Panc1 (cell line): ENCODE results near the gene ASB4. TPM values are rescaled to one million over a fixed set of nuclear protein-coding genes. Genes with fewer than 3 reads are reported as not detected.

Experiments
- ATAC-seq: fragments of 200-7000 bp; cut with Tn5 transposase; 2 replicates; pipeline ENCODE4 v1.9.1; 2020; ENCODE audit warnings: mild to moderate bottlenecking, moderate library complexity
- BruUV-seq: library from RNA; stranded (reverse); fragments of 400-500 nt; replicated peaks from 2 replicates; lab custom pipeline; 2021; lab: Mats Ljungman, UMichigan
- CTCF ChIA-PET: fragments of 300-600 bp; sonication (Branson Sonifier 250); formaldehyde crosslinking; loops from one replicate; lab custom pipeline; 2022; ENCODE audit warnings: antibody characterized with exemption; lab: Charles Lee
- POLR2A ChIA-PET: fragments of 300-600 bp; sonication (Branson Sonifier 250); formaldehyde crosslinking; loops from one replicate; lab custom pipeline; 2022; ENCODE audit warnings: antibody characterized with exemption; lab: Charles Lee
- DNase-seq: peaks from one replicate; pipeline ENCODE4 v3.0.0-alpha.2; 2010; ENCODE audit warnings: low read depth, low spot score
- H3K27ac ChIP-seq: 2 replicates; pipeline ENCODE4 v1.5.1; 2011; ENCODE audit warnings: mild to moderate bottlenecking, low read length, inconsistent platforms
- H3K27me3 ChIP-seq: fragments of 200-500 bp; sonication (Bioruptor generic); 2 replicates; pipeline ENCODE4 v1.6.0; 2014; ENCODE audit warnings: low read length, inconsistent platforms; ENCODE audit not compliant: control insufficient read depth, insufficient read depth
- H3K36me3 ChIP-seq: fragments of 200-500 bp; sonication (Bioruptor generic); 2 replicates; pipeline ENCODE4 v1.5.1; 2014; ENCODE audit warnings: inconsistent platforms, mild to moderate bottlenecking, low read length, moderate library complexity; ENCODE audit not compliant: control insufficient read depth, insufficient read depth
- H3K4me1 ChIP-seq: 2 replicates; pipeline ENCODE4 v1.5.1; 2011; ENCODE audit warnings: inconsistent platforms, mild to moderate bottlenecking, low read length, moderate library complexity; ENCODE audit not compliant: control insufficient read depth, insufficient read depth
- H3K4me3 ChIP-seq, 2 experiments: 2 replicates each; pipeline ENCODE4 v1.5.1; 2011 to 2012; ENCODE audit warnings: low read depth in 2 of 2, low read length in 2 of 2, mild to moderate bottlenecking in 2 of 2, inconsistent platforms in 1 of 2, moderate library complexity in 1 of 2
- H3K9me3 ChIP-seq: fragments of 200-500 bp; sonication (Bioruptor generic); 2 replicates; pipeline ENCODE4 v1.5.1; 2014; ENCODE audit warnings: low read depth, mild to moderate bottlenecking, inconsistent platforms, low read length, moderate library complexity; ENCODE audit not compliant: control insufficient read depth, insufficient read depth
- POLR2AphosphoS5 ChIP-seq: IDR thresholded peaks from 2 replicates; pipeline ENCODE4 v1.6.1; 2012; ENCODE audit warnings: mild to moderate bottlenecking, low read depth, low read length, moderate library complexity
- SIN3A ChIP-seq: IDR thresholded peaks from 2 replicates; pipeline ENCODE4 v1.6.1; 2012; ENCODE audit warnings: low read depth, mild to moderate bottlenecking, low read length, moderate library complexity, borderline replicate concordance; ENCODE audit not compliant: insufficient read depth
- TCF7L2 ChIP-seq: IDR thresholded peaks from 2 replicates; pipeline ENCODE4 v1.6.1; 2011; ENCODE audit warnings: mild to moderate bottlenecking, low read depth, low read length, inconsistent platforms
- in situ Hi-C: cut with HindIII; loops from 2 replicates; pipeline ENCODE4 v1.10.0; 2016; ENCODE audit warnings: low sequenced_read_pairs, low pct_unique_long_range_greater_than_20kb
- intact Hi-C: fragments of 100-400 bp; cut with micrococcal nuclease; formaldehyde crosslinking; loops from one replicate; pipeline ENCODE4 v1.10.0; 2022; ENCODE audit not compliant: unreplicated experiment
- total RNA-seq: library from RNA; stranded (reverse); gene quantifications from one replicate; pipeline ENCODE4 v1.2.1, GENCODE V29; 2021; ENCODE audit not compliant: unreplicated experiment
- TF ChIP-seq, protein P1 (sequence below), 2 experiments: IDR thresholded peaks; 2 replicates each; pipeline ENCODE4 v1.6.1; 2011 to 2012; ENCODE audit warnings: low read depth in 2 of 2, control low read depth in 1 of 2, low read length in 1 of 2, mild to moderate bottlenecking in 1 of 2, moderate library complexity in 1 of 2; ENCODE audit not compliant: insufficient read depth in 1 of 2
- TF ChIP-seq, protein P2 (sequence below): fragments of 450-650 bp; IDR thresholded peaks from 2 replicates; pipeline ENCODE4 v1.5.1; 2017; ENCODE audit warnings: mild to moderate bottlenecking

Gene ASB4
- total RNA-seq, 1 experiment from 2014 or later = 0.15 TPM

DNA sequence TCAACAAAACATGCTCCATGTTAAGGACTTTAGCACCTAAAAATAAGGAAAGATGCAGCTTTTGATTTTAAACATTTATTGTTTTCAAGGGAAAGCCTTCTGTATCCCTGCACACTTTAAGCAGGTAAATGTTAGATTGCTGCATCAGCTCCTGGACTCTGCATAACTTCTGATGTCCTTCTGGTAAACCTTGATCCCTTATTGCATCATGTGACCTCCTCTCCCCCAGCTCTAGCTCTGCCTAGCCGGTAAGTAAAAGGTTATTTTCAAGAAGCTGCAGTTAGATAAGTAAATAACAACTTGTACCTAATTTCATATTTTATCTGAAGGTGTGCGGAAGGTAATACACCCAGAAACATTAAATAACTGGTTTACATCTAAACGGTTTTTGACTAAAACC is 73.1 kb downstream of the ASB4 start:
- CTCF ChIA-PET = no interaction called here
- Histone ChIP-seq H3K9me3 (no peaks in the 10 kb centered on the region), H3K4me1 (no peaks in the 10 kb centered on the region), H3K27ac (no peak overlapping the region), H3K36me3 (no peaks in the 10 kb centered on the region), H3K4me3 (no peak overlapping the region), H3K27me3 (no peaks in the 10 kb centered on the region)
- TF ChIP-seq SIN3A = no peak
- no peak for TF ChIP-seq POLR2AphosphoS5
- no peak for TF ChIP-seq TCF7L2
- DNase-seq (no peak), ATAC-seq (no peak)
- no TSS peak for BruUV-seq
- in situ Hi-C loops = no loop called here
- POLR2A ChIA-PET = no interaction called here
- intact Hi-C loops = no loop called here

DNA sequence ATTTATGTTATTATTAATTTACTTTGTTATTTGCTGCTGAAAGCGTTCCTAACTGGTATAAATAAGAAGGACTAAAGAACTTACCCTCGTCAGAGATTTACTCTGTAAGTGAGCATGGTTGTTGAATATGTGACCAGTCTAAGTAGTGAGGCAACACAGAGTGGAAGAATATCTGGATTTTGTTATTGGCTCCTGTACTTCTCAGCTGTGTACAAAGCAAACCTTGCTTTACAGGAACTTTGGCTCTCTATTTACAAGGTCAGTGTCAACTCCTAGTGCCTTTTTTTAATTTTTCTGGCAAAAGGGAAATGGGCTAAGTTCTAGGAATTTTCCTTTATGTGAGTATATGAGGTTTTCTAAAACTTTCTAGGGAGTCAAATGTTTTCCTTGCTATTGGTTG is 74.9 kb downstream of the ASB4 start:
- no peaks in the 10 kb centered on the region for H3K9me3 ChIP-seq
- ChIA-PET CTCF (interaction anchor here (0.9 kb wide), 1 partner anchor 127 kb away, joined by 3 read pairs; no protein-coding TSS in a partner anchor), POLR2A (no interaction called here)
- TF ChIP-seq, protein P1, sequence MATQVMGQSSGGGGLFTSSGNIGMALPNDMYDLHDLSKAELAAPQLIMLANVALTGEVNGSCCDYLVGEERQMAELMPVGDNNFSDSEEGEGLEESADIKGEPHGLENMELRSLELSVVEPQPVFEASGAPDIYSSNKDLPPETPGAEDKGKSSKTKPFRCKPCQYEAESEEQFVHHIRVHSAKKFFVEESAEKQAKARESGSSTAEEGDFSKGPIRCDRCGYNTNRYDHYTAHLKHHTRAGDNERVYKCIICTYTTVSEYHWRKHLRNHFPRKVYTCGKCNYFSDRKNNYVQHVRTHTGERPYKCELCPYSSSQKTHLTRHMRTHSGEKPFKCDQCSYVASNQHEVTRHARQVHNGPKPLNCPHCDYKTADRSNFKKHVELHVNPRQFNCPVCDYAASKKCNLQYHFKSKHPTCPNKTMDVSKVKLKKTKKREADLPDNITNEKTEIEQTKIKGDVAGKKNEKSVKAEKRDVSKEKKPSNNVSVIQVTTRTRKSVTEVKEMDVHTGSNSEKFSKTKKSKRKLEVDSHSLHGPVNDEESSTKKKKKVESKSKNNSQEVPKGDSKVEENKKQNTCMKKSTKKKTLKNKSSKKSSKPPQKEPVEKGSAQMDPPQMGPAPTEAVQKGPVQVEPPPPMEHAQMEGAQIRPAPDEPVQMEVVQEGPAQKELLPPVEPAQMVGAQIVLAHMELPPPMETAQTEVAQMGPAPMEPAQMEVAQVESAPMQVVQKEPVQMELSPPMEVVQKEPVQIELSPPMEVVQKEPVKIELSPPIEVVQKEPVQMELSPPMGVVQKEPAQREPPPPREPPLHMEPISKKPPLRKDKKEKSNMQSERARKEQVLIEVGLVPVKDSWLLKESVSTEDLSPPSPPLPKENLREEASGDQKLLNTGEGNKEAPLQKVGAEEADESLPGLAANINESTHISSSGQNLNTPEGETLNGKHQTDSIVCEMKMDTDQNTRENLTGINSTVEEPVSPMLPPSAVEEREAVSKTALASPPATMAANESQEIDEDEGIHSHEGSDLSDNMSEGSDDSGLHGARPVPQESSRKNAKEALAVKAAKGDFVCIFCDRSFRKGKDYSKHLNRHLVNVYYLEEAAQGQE (IDR thresholded peaks at IDR 0.05; ENCODE audit: insufficient read depth in 1 of 2, low read depth in 2 of 2, low read length in 1 of 2) = no peak
- TF ChIP-seq, protein P2, sequence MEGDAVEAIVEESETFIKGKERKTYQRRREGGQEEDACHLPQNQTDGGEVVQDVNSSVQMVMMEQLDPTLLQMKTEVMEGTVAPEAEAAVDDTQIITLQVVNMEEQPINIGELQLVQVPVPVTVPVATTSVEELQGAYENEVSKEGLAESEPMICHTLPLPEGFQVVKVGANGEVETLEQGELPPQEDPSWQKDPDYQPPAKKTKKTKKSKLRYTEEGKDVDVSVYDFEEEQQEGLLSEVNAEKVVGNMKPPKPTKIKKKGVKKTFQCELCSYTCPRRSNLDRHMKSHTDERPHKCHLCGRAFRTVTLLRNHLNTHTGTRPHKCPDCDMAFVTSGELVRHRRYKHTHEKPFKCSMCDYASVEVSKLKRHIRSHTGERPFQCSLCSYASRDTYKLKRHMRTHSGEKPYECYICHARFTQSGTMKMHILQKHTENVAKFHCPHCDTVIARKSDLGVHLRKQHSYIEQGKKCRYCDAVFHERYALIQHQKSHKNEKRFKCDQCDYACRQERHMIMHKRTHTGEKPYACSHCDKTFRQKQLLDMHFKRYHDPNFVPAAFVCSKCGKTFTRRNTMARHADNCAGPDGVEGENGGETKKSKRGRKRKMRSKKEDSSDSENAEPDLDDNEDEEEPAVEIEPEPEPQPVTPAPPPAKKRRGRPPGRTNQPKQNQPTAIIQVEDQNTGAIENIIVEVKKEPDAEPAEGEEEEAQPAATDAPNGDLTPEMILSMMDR = no peak
- TF ChIP-seq SIN3A = no peak
- no peak for TF ChIP-seq TCF7L2
- TF ChIP-seq POLR2AphosphoS5 = no peak
- ATAC-seq (no peak), DNase-seq (no peak)
- intact Hi-C loops = no loop called here
- no peaks in the 10 kb centered on the region for H3K4me1 ChIP-seq
- no peak overlapping the region for H3K27ac ChIP-seq
- in situ Hi-C loops = no loop called here
- H3K36me3 ChIP-seq = no peaks in the 10 kb centered on the region
- H3K4me3 ChIP-seq = no peak overlapping the region
- no TSS peak for BruUV-seq
- no peaks in the 10 kb centered on the region for H3K27me3 ChIP-seq

GRCh38 chr7:95569720-95570119 is 84.0 kb downstream of the ASB4 start:
- BruUV-seq = no TSS peak
- DNase-seq (no peak), ATAC-seq (no peak)
- Histone ChIP-seq H3K4me1 (no peaks in the 10 kb centered on the region), H3K4me3 (no peak overlapping the region), H3K27me3 (no peaks in the 10 kb centered on the region), H3K36me3 (no peaks in the 10 kb centered on the region), H3K9me3 (no peaks in the 10 kb centered on the region), H3K27ac (no peak overlapping the region)
- in situ Hi-C loops (no loop called here), intact Hi-C loops (no loop called here)
- ChIA-PET CTCF (no interaction called here), POLR2A (no interaction called here)
- TF ChIP-seq TCF7L2 (no peak), SIN3A (no peak), POLR2AphosphoS5 (no peak)
- TF ChIP-seq, protein P1 (IDR thresholded peaks at IDR 0.05; ENCODE audit: insufficient read depth in 1 of 2, low read depth in 2 of 2, low read length in 1 of 2) = no peak
- TF ChIP-seq, protein P2 = no peak
